ENCODE results near the gene CFAP119.
A peak's percentile ranks its signal among the peaks of the same experiment; 100 is the strongest.

The CFAP119 gene

DNA sequence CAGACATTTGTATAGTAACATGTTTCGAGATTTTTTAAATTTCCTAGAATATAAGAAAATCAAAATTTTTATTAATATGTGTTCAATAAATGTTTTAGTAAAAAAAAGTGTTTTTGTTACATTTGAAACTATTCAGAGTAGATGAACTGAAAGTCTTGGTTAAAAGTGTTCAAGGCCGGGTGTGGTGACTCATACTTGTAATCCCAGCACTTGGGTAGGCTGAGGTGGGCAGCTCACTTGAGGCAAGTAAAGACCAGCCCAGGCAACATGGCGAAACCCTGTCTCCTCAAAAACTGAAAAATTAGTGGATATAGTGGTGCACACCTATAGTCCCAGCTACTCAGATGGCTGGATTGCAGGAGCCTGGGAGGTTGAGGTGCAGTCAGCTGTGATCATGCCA lies 30.5 kb downstream of the CFAP119 start:
- H3K27ac ChIP-seq (ENCODE audit: low read length), result peak overlapping the region; percentile 28; the same call in 1 of the 2 replicates
- H3K4me3 ChIP-seq (ENCODE audit: low read length), result no peak overlapping the region
- peaks cover 15% of the 10 kb centered on the region for H3K79me2 ChIP-seq (ENCODE audit: low read length)
- H3K4me1 ChIP-seq (ENCODE audit: low read length), result peaks cover 5% of the 10 kb centered on the region; the same call in 1 of the 2 replicates
- no peak overlapping the region for H2AFZ ChIP-seq (ENCODE audit: low read depth, low read length)
- no peaks in the 10 kb centered on the region for H3K9me3 ChIP-seq (ENCODE audit: insufficient read depth, low read length)
- no peak overlapping the region for H3K4me2 ChIP-seq (ENCODE audit: low read length)
- TF ChIP-seq, protein P1, sequence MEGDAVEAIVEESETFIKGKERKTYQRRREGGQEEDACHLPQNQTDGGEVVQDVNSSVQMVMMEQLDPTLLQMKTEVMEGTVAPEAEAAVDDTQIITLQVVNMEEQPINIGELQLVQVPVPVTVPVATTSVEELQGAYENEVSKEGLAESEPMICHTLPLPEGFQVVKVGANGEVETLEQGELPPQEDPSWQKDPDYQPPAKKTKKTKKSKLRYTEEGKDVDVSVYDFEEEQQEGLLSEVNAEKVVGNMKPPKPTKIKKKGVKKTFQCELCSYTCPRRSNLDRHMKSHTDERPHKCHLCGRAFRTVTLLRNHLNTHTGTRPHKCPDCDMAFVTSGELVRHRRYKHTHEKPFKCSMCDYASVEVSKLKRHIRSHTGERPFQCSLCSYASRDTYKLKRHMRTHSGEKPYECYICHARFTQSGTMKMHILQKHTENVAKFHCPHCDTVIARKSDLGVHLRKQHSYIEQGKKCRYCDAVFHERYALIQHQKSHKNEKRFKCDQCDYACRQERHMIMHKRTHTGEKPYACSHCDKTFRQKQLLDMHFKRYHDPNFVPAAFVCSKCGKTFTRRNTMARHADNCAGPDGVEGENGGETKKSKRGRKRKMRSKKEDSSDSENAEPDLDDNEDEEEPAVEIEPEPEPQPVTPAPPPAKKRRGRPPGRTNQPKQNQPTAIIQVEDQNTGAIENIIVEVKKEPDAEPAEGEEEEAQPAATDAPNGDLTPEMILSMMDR (IDR thresholded peaks at IDR 0.05; ENCODE audit: low read depth, low read length), result no peak
- H3K27me3 ChIP-seq (ENCODE audit: low read depth, low read length), result no peaks in the 10 kb centered on the region
- no peak overlapping the region for H3K9ac ChIP-seq (ENCODE audit: low read length)
- peaks cover 56% of the 10 kb centered on the region for H3K36me3 ChIP-seq (replicated peaks; ENCODE audit: low read depth, low read length)
- no peaks in the 10 kb centered on the region for H4K20me1 ChIP-seq (ENCODE audit: insufficient read depth, low read length)

DNA sequence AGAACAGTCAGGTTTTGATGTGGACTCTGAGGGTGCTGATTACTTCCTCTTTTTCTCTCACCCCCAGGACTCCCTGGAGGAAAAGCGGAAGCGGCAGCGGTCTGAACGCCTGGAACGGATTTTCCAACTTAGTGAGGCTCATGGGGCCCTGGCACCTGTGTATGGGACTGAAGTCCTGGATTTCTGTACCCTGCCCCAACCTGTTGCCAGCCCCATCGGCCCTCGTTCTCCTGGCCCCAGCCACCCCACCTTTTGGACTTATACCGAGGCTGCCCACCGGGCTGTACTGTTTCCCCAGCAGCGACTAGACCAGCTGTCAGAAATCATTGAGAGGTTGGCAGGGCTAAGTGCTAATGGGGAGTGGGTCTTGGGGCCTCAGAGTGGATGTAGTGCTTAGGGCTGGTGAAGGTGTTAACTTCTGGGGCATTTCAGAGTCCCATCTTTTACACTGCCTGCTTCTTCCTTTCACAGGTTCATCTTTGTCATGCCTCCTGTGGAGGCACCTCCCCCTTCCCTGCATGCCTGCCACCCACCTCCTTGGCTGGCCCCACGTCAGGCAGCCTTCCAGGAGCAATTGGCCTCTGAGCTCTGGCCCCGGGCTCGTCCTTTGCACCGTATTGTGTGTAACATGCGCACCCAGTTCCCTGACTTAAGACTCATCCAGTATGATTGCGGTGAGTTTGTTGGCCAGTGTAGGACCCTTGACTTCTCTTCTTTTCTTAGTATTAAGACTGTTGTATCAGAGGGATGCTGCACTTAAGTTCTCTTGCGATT lies 32.8 kb downstream of the CFAP119 start:
- Histone ChIP-seq H3K27me3 (ENCODE audit: low read depth, low read length) (no peaks in the 10 kb centered on the region), H2AFZ (ENCODE audit: low read depth, low read length) (no peak overlapping the region), H3K27ac (ENCODE audit: low read length) (no peak overlapping the region), H3K79me2 (ENCODE audit: low read length) (peaks cover 26% of the 10 kb centered on the region), H4K20me1 (ENCODE audit: insufficient read depth, low read length) (no peaks in the 10 kb centered on the region), H3K36me3 (replicated peaks; ENCODE audit: low read depth, low read length) (peaks cover 63% of the 10 kb centered on the region), H3K9ac (ENCODE audit: low read length) (no peak overlapping the region), H3K9me3 (ENCODE audit: insufficient read depth, low read length) (no peaks in the 10 kb centered on the region), H3K4me3 (ENCODE audit: low read length) (no peak overlapping the region), H3K4me1 (ENCODE audit: low read length) (peaks cover 12% of the 10 kb centered on the region), H3K4me2 (ENCODE audit: low read length) (no peak overlapping the region)
- TF ChIP-seq EZH2phosphoT487 (IDR thresholded peaks at IDR 0.05; ENCODE audit: low read depth), result no peak
- TF ChIP-seq, protein P1 (IDR thresholded peaks at IDR 0.05; ENCODE audit: low read depth, low read length), result no peak

DNA sequence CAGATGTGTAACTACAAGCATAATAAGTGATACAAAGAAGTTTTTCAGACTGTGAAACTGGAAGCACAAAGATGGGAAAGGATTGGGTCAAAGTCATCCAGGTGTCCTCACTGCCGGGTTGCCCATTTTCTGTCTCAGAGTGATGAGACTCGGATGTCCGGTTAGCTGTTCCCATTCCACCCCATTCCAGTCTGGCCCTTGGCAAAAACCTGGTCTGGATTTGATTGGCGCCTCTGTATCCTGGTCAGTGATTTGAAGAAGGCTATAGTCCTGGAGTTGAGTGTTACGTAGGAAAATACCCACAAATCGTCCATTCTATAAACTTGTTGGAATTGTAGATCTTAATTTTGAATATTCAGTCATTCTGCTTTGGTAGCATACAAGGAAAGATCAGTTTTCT lies 33.5 kb downstream of the CFAP119 start:
- Histone ChIP-seq H3K27me3 (ENCODE audit: low read depth, low read length) (no peaks in the 10 kb centered on the region), H3K79me2 (ENCODE audit: low read length) (peaks cover 30% of the 10 kb centered on the region), H3K4me3 (ENCODE audit: low read length) (no peak overlapping the region), H3K9ac (ENCODE audit: low read length) (no peak overlapping the region), H2AFZ (ENCODE audit: low read depth, low read length) (no peak overlapping the region), H3K4me2 (ENCODE audit: low read length) (no peak overlapping the region), H3K27ac (ENCODE audit: low read length) (no peak overlapping the region), H4K20me1 (ENCODE audit: insufficient read depth, low read length) (no peaks in the 10 kb centered on the region), H3K9me3 (ENCODE audit: insufficient read depth, low read length) (no peaks in the 10 kb centered on the region), H3K4me1 (ENCODE audit: low read length) (peaks cover 12% of the 10 kb centered on the region), H3K36me3 (replicated peaks; ENCODE audit: low read depth, low read length) (peaks cover 64% of the 10 kb centered on the region)
- no peak for TF ChIP-seq EZH2phosphoT487 (IDR thresholded peaks at IDR 0.05; ENCODE audit: low read depth)
- TF ChIP-seq, protein P1 (IDR thresholded peaks at IDR 0.05; ENCODE audit: low read depth, low read length), result no peak

DNA sequence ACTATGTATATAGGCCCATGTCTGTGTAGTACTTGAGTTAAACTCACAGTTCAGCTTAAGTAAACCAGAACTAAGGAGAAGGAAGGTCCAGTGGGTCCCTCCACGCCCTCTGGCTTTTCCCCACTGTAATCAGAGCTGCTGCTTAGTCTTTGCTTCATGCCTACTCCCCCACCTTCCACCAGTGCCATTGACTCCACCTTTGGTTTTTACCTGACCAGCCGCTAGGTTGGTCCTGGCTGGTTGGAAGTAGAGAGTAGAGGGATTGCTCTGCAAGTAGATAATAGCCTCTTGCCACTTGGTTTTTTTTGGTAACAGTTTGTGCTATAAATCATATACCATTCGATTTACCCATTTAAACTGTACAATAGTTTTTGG lies 36.5 kb downstream of the CFAP119 start:
- Histone ChIP-seq H4K20me1 (ENCODE audit: insufficient read depth, low read length) (no peaks in the 10 kb centered on the region), H3K27ac (ENCODE audit: low read length) (0 out of 2 replicates have a peak overlapping the region, but pooled peaks have one; percentile 4), H3K27me3 (ENCODE audit: low read depth, low read length) (no peaks in the 10 kb centered on the region), H3K9me3 (ENCODE audit: insufficient read depth, low read length) (no peaks in the 10 kb centered on the region), H3K4me3 (ENCODE audit: low read length) (no peak overlapping the region), H3K4me2 (ENCODE audit: low read length) (no peak overlapping the region), H3K9ac (ENCODE audit: low read length) (no peak overlapping the region), H3K36me3 (replicated peaks; ENCODE audit: low read depth, low read length) (peaks cover 77% of the 10 kb centered on the region), H2AFZ (ENCODE audit: low read depth, low read length) (no peak overlapping the region), H3K4me1 (ENCODE audit: low read length) (peaks cover 7% of the 10 kb centered on the region), H3K79me2 (ENCODE audit: low read length) (peaks cover 36% of the 10 kb centered on the region)
- TF ChIP-seq, protein P1 (IDR thresholded peaks at IDR 0.05; ENCODE audit: low read depth, low read length), result no peak
- TF ChIP-seq EZH2phosphoT487 (IDR thresholded peaks at IDR 0.05; ENCODE audit: low read depth), result no peak
